Measurements from ENCODE around the gene TMEM80.
A peak's percentile ranks its signal among the peaks of the same experiment; 100 is the strongest.
"Not testable (repeated sequence)": the region's sequence is repeated elsewhere in the genome, so short reads cannot be mapped to it uniquely, and the experiment has no call there.

The TMEM80 gene

DNA sequence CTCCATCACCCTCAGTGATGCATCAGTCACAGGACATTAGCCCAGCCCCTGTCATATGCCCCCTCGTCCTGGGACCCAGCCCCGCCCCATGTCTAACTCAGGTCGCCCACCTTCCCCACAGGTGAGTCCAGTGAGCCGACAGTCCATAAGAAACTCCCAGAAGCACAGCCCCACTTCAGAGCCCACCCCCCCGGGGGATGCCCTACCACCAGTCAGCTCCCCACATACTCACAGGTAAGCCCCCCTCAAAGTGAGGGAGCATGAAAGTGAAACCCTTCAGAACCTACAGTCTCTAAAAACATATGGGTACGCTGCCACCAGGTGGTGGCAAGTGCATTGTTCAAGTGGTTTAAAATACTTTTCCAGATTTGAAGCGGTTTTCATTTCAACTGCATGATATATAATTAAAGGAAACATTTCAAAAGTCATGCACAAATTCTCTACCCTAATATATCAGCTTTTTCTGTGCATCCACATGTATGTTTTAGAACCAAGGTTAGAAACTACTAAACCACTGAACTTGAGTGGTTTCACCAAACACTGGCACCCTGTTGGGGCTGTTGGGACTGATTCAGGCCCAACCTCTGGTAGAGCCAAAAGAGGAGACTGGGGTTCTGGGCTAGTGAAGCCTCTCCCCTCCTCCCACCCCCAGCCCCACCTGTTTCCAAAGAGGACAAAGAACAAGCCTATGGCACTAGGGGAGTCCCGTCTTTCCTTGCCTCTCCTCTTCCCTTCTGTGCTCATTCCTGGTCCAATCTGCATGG is 27.7 kb downstream of the TMEM80 start:
- DNase-seq = peak; percentile 52

DNA sequence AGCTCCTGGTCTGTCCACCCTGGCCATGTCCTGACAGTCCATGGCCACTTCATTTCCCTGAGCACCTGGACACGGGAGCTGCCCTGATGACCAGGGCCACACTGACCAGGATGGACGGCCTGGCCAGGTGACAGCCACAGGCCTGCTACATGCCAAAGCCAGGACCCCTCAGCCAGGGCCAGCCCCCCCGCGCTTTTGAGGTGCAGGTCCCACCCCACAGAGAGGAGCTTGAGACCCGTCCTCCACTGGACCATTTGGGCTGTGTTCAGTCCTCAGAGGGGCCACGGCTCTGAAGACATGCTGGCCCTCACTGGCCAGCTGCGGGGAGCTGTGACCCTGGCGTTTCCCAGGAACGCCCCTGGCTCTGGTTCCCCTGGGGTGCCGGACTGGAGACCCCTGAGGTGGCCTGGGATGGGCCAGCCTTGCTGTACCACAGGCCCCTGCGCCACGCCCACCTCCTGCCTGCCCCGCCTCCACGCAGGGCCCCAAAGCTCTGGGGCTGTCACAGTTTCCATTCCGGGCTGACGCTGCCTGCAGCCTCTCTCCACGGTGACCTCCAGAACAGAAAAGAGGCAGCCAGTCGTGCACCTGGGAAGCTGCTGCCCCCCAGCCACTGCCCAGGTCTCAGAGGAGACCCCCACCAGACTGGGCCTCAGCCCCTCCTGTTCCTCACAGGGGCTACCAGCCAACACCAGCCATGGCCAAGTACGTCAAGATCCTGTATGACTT is 28.6 kb downstream of the TMEM80 start:
- no peak for DNase-seq

DNA sequence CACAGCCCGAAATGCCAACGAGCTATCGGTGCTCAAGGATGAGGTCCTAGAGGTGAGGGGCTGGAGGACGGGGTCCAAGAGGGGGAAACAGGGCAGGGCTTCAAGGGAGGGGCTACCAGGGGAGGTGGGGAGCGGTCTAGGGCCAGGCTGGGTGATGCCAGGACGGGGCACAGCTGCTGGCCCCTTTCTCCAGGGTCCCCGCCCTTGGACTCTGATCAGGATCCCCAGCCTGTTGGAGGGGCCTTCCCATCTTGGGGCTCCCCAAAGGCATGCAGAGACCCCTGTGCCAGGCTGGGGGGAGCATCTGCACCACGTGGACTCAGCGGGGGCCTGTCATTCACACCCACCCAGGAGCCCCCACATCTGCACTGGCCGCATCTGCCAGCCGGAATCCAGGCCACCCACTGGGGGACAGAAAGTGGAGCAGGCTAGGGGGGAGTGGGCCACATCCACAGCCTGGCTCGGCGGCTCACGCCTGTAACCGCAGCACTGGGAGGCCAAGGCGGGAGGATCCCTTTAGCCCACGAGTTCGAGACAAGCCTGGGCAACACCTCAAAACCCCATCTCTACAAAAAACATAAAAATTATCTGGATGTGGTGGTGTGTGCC is 29.3 kb downstream of the TMEM80 start:
- DNase-seq = no peak

DNA sequence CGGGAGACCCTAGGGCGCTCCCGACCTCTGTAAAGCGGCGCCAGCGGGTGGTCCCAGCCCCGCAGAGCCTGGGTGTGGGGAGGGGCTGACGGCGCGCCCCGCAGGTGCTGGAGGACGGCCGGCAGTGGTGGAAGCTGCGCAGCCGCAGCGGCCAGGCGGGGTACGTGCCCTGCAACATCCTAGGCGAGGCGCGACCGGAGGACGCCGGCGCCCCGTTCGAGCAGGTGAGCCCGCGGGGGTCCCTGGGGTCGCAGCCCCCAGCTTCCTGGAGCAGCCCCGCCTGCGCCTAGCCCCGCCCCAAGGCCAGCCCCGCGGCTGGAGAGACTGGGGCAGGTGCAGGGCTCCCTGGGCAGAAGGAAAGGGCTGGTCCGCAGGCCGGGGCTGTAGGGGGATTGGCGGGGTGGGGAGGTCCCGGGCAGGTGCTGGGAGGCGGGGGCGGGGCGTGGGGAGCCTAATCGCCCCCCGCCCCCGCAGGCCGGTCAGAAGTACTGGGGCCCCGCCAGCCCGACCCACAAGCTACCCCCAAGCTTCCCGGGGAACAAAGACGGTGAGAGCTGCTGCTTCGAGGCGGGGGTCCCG is 30.1 kb downstream of the TMEM80 start:
- no peak for DNase-seq

DNA sequence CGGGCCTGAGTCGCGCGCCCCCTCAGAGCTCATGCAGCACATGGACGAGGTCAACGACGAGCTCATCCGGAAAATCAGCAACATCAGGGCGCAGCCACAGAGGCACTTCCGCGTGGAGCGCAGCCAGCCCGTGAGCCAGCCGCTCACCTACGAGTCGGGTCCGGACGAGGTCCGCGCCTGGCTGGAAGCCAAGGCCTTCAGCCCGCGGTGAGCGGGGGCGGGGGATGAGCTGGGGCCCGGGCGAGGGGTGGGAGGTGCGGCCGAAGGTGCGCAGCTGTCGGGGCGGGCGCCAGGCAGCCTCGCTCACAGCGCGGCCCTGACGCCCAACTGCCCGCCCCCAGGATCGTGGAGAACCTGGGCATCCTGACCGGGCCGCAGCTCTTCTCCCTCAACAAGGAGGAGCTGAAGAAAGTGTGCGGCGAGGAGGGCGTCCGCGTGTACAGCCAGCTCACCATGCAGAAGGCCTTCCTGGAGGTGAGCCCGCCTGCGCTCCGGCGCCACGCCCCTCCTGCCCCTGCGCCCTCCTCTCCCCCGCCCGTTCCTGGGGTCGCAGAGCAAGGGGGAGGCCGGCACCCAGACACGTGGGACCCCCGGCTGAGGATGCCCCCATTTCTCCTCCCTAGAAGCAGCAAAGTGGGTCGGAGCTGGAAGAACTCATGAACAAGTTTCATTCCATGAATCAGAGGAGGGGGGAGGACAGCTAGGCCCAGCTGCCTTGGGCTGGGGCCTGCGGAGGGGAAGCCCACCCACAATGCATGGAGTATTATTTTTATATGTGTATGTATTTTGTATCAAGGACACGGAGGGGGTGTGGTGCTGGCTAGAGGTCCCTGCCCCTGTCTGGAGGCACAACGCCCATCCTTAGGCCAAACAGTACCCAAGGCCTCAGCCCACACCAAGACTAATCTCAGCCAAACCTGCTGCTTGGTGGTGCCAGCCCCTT is 30.9 kb downstream of the TMEM80 start:
- DNase-seq = peak; percentile 49

DNA sequence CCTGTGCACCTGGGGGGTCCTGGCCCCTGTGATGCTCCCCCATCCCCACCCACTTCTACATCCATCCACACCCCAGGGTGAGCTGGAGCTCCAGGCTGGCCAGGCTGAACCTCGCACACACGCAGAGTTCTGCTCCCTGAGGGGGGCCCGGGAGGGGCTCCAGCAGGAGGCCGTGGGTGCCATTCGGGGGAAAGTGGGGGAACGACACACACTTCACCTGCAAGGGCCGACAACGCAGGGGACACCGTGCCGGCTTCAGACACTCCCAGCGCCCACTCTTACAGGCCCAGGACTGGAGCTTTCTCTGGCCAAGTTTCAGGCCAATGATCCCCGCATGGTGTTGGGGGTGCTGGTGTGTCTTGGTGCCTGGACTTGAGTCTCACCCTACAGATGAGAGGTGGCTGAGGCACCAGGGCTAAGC is 31.7 kb downstream of the TMEM80 start:
- DNase-seq = no peak

DNA sequence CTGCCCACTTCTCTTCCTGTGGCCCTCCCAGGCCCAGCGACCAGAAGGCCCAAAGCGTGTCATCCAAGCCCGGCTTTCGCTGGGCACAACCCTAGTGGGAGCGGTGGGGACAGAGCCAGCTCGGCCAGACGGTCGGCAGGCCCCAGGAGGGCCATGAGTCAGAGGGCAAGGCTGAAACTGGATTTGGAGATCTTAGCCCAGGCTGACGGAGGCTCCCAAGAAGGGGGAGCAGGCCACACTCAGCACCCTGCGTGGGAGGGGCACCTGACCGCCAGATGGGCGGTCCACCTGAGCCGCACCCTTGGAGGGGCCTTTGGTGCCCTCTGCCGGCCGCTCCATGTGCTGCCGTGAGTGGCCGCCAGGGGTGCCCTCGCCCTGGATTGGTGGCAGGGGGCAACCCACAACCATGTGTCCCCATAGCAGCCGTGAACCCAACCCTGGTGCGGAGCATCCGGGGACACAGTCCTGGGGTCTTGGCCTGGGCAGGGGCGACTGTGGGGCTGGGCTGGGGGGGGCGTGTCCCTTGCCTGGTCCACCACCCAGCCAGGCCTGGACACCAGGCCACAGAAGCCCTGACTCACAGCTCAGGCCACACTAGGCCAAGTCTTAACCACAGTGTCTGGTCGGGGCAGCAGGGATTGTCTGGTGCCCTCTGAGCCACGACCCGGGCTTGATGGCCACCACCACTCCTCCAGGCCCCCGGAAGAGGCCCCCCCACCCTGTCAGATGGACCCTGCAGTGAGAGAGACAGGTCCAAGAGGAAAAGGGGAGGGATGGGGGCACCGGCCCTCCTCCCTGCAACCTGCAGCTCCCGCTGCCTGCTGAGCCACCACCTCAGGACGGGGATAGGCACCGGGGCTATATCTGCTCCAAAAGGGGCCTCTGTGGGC is 32.5 kb downstream of the TMEM80 start:
- DNase-seq = peak; percentile 81

DNA sequence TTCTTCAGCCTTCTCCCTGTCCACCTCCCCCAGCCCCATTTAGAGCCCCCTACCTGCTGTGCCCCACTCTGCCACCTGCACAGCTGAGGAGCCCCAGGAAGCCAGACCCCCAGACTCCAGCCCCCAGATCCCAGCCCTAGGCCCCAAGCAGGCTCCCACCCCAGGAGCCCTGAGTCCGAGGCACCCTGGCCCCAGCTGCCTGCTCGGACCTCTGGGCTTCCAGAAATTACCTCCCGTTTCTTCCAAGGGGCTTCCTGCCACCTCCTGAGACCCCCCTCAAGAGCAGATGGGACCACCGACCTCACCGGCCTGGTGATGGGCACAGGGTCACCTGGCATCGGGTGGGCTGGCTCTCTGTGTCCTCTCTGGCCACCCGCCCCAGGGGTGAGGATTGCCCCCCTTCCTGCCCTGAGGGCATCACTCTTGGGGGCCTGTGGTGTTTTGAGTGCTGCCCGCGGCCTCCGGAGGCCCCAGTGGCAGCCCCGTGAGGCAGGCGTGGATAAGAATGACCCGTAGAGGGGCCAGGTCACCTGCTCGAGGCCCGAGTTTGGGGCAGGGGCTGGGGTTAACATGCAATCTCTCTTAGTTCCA is 33.4 kb downstream of the TMEM80 start:
- no peak for DNase-seq

DNA sequence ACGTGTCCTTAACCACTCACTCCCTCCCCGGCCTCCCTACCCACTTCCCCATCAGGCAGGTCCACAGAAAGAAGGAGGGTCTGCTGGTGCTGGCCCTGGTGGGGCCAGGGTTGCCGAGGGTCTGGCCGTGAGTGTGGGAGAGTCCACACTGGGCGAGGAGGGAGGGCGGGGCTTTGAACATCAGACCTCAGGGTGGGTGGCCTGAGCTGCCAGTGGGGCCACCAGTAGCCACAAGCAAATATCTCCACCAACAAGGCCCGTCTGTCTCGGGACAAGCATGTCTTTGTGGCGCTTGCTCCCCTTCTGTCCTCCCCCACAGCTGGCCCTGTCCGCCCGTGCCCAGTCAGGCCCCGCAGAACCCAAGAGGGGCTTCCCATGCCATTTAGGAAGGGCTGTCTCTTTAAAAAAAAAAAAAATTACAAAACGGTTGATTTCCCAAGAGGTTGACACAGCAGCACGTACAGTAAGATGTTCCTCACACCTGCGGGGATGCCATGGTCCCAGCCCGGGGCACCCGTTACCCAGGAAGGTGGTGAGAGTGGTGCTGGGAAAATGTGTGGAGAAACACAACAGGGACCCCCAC is 34.0 kb downstream of the TMEM80 start:
- DNase-seq = no peak

DNA sequence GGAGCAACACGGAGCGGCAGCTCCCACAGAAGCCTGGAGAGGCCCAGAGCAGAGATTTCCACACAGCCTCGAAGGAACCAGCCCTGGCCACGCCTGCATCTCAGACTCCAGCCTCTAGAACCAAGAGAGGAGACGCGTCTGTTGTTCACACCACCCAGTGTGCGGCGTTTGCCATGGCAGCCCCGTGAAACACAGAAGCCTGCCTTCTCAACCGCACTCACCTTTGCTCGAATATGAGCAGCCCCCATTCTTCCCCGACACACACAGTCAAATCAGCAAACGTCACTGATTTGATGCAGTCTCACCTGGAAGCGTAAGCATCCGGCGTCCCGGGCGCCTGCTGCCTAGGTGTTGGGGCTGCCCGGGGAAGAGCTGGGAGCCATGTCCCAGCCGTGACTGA is 37.5 kb downstream of the TMEM80 start:
- no peak for DNase-seq

DNA sequence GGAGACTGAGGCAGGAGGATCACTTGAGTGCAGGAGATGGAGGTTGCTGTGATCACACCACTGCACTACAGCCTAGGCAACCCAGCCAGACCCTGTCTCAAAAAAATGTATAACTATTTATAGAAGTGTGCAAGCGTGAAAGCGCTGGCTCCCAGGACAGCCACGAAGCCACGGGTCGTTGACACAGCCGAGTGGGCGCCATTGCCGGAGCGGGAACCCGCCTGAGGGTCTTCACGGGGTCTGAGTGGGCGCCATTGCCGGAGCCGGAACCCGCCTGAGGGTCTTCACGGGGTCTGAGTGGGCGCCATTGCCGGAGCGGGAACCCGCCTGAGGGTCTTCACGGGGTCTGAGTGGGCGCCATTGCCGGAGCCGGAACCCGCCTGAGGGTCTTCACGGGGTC is 38.9 kb downstream of the TMEM80 start:
- DNase-seq = not testable (repeated sequence)

DNA sequence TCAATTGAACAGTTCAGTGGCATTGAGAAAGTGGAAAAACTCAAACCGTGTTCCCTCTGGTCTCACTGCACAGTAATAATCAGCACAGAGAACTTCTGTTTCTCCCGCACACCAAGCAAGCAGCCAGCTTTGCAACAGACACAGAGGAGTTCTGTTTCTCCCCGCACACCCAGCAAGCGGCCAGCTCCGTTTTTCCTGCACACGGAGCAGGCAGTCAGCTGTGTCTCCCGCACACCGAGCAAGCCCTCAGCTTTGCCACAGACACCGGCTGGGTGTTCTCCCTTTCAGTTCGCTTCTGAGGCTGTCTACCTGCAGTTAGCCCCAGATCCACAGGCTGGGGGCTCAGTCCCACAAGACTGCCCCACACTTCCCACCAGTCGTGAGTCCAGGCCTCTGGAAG is 41.8 kb downstream of the TMEM80 start:
- no peak for DNase-seq

DNA sequence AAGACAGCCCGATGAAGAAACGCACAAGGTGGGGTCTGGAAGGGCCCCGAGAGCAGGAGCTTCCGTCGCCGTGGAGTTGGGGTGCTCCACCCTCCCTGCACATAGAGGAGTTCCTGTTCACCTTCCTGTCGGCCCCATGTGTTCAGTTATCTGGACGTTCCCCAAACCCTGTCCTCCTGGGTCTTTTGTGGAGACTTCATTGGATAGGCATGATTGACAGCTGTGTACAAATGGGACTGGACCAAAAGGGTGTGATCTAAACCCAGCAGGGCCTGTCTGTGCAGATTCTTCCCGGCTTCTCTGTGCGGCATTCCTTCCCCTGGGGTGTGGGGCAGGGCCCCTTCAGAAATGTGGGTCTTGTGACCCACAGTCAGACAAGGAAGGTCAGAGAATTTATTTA is 42.3 kb downstream of the TMEM80 start:
- DNase-seq = not testable (repeated sequence)

DNA sequence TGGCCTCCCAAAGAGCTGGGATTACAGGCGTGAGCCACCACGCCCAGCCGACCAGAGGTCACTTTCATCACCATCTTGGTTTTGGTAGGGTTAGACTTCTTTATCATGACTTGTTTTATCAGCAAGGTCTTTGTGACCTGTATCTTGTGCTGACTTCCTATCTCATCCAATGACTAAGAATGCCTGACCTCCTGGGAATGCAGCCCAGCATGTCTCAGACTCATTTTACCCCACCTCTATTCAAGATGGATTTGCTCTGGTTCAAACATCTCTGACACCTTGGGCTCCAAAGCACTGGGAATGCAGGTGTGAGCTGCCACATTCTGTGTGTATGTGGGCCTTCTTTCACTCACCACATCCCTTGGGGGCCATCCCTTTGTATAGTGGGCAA is 46.5 kb downstream of the TMEM80 start:
- no peak for DNase-seq

DNA sequence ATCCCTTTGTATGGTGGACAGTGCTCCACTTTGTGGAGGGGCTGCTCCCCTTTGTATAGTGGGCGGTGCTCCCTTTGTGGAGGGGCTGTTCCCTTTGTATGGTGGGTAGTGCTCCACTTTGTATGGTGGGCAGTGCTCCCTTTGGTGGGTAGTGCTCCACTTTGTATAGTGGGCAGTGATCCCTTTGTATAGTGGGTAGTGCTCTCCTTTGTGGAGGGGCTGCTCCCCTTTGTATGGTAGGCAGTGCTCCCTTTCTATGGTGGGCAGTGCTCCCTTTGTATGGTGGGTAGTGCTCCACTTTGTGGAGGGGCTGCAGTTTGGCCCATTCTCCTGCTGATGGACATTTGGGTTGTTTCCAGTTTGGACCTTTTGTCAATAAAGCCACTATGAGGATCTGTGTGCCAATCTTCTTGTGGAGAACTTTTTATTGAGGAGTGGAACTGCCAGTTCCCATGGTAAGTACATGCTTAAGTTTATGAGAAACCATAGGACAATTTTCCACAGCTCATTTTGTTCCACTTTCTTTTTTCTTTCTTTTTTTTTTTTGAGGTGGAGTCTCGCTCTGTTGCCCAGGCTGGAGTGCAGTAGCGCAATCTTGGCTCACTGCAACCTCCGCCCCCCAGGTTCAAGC is 47.1 kb downstream of the TMEM80 start:
- DNase-seq = no peak

DNA sequence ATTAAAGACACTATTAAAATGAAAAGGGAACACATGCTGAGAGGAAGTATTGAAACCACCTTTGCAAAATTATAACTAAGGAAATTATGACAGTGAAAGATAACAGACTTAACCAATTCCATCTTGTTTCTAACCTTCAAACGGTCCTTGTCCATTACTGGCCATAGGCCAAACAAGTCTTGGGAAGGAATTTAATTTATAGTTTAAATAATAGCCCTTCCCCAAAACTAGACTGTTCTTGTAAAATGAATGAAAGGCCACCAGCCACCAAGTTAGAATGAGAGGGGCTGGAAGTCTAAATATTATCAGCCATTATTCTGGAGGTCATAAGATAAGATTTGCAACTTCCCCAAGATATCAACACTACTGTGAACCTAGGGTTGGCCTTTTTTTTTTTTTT is 49.8 kb downstream of the TMEM80 start:
- DNase-seq = no peak

DNA sequence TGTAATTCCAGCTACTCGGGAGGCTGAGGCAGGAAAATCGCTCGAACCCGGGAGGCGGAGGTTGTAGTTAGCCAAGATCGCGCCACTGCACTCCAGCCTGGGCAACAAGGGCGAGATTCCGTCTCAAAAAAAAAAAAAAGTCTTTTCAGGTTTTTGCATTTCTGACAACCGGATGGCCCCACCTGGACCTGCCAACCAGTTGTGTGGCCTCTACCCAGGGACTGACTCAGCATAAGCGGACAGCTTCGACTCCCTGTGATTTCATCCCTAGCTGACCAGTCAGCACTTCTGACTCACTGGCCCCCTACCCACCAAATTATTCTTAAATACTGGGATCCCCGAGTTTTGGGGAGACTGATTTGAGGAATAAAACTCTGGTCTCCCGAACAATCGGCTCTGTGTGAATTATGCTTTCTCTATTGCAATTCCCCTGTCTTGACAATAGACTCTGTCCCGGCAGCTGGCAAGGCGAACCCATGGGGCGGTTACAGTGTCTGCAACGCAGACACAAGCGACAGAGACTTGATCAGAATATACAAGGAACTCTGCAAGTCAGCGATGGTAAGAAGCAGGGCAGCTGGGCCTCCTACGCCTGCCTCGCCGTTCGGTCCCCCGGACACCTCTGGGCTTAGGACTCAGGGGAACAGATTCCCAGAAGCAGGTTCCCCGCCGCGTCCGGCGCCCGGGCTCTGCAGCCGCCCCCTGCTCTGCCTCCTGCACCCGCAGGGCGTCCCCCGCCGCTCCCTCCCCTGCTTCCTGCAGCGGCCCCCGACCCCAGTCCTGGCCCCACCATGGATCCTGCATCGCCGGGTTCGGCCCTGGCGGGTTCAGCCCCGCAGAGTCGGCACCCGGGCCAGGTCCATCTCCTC is 50.9 kb downstream of the TMEM80 start:
- no peak for DNase-seq

DNA sequence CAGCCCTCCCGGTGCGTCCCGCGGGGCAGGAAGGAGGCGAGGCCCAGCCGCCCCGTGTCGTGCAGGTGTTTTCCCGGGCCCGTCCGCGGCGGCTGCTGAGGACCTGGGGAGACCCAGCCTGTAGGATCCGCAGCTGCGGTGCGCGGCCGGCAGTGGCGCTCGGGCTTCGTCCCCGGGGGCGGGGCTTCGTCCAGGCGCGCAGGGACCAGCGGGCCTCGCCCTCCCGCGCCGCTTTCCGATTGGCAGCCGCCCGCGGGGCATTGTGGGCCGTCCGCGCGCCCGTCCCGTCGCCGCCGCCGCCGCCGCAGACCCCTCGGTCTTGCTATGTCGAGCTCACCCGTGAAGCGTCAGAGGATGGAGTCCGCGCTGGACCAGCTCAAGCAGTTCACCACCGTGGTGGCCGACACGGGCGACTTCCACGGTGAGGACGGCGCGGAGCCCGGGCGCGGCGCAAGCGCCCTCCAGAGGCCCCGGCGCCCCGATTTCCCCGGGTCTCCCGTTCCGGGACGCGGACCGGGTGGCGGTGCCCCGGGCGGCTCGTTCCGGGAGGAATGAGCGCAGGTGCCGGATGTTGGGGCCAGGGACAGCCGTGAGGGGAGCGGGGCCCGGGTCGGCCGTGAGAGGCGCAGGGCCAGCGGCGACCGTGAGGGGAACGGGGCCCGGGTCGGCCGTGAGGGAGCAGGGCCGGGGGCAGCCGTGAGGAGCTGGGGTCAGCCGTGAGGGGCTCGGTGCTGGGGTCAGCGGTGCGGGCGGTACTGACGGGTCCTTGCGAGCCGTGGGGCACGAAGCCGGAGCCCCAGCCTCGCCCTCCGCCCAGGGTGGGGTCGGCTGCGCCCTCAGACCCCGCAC is 51.8 kb downstream of the TMEM80 start, which contains the start of gene TALDO1:
Gene TALDO1, plus strand, starts transcription at position 307 of the 849 bp plus-strand sequence. Its CDS starts 18 bp downstream, at position 325.
- DNase-seq = peak; percentile 86

Data from stimulated activated CD4-positive, alpha-beta T cell treated with anti-CD3 and anti-CD28 coated beads, Interleukin-4, amount 100 ng/mL, for 24 hours (primary cell).